ENCODE results near the gene SUMO4.
"Not testable (repeated sequence)": the region's sequence is repeated elsewhere in the genome, so short reads cannot be mapped to it uniquely, and the experiment has no call there.

SUMO4 gene

DNA sequence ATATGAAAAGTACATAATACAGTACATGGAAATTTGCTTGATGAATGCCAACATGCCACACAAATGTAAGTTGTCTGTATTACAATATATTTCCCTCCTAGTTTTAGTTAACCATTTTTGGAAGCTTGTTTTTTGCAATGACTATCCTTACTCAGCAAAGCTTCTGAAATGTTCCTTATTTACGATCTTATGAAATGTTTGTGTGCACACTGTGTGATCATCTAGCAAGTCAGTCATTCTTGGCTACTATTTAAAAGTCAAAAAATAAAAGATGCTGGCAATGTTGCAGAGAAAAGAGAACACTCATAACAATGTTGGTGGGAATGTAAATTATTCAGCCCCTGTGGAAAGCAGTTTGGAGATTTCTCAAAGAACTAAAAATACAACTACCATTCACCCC lies 33.8 kb downstream of the SUMO4 start:
- DNase-seq, result no peak

DNA sequence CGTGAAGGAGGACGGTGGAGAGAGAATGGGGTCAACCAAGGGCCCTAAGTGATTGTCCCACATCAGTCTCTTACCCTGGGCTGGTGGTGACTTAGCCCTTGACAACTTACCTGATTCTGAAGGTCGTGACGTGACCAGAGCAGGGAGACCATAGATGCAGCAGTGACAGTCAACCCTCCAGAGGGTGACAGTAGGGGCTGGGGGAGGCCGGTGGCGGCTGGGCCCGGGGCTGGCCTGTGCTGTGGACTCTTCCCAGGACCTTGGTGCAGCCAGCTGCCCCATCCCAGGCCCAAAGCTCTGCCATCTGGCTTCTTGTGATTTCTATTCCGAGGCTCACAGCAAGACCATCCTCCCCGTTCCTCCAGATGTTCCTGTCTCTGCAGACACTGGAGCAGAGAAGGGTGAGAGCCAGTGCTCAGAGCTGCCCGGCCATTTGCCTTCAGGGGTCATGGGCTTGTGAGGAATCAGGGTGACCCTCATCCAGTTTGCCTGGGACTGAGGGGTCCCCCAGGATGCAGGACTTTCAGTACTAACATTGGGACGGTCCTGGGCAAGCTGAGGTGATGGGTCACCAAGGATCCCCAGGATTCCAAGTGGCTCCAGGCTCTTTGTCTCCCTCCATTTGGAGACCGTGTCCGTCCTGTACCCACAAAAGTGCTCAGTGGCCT lies 36.0 kb downstream of the SUMO4 start:
- no peak for DNase-seq

DNA sequence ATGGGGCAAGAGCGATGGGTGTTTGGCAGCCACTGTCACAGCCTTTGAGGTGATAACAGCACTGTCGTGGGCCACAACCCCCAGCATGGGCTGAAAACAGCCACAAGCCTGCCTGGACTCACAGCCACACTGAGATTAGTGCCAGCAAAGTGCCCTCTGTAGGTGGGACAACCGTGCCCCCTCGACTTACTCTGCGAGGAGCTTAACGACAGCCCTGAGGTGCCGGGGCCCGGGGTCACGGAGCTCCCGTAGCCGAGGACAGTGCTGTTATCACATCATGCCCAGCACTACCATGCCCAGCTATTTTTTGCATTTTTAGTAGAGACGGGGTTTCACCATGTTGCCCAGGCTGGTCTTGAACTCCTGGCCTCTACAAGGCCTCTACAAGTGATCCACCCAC lies 36.6 kb downstream of the SUMO4 start:
- no peak for DNase-seq

DNA sequence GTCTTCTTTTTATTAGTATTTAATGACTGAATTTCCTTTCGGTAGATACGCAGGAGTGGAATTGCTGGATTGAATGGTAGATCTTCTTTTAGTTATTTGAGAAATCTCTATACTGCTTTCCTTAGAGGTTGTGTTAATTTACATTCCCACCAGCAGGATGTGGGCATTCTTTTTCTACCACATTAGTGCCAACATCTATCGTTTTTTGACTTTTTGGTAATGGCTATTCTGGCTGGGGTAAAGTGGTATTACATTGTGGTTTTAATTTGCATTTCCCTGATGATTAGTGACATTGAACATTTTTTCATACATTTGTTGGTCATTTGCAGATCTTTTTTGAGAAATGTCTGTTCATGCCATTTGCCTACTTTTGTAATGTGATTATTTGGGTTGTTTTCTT lies 37.1 kb downstream of the SUMO4 start:
- no peak for DNase-seq

DNA sequence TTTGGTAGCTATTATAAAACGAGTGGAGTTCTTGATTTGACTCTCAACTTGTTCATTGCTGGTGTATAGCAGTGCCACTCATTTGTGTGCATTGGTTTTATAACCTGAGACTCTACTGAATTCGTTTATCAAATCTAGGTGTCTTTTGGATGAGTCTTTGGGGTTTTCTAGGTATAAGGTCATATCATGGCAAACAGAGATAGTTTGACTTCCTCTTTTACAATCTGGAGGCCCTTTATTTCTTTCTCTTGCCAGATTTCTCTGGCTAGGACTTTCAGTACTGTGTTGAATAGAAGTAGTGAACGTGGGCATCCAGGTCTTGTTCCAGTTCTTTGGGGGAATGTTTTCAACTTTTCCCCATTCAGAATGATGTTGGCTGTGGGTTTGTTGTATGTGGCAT lies 38.8 kb downstream of the SUMO4 start:
- DNase-seq, result no peak

DNA sequence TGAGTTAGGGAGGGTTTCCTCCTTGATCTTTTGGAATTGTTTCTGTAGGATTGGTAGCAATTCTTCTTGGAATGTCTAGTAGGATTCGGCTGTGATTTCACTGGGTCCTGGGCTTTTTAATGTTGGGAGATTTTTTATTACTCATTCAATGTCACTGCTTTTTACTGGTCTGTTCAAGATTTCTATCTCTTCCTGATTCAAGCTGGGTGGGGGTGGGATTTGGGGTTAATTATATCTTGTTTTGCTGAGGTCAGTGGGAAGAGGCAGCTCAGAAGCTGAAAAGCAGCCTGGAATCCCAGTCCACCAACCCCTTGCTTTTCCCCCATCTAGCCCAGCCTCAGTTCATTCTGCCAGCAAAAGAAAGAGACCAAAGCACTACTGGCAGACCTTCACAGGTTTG lies 39.6 kb downstream of the SUMO4 start:
- no peak for DNase-seq

DNA sequence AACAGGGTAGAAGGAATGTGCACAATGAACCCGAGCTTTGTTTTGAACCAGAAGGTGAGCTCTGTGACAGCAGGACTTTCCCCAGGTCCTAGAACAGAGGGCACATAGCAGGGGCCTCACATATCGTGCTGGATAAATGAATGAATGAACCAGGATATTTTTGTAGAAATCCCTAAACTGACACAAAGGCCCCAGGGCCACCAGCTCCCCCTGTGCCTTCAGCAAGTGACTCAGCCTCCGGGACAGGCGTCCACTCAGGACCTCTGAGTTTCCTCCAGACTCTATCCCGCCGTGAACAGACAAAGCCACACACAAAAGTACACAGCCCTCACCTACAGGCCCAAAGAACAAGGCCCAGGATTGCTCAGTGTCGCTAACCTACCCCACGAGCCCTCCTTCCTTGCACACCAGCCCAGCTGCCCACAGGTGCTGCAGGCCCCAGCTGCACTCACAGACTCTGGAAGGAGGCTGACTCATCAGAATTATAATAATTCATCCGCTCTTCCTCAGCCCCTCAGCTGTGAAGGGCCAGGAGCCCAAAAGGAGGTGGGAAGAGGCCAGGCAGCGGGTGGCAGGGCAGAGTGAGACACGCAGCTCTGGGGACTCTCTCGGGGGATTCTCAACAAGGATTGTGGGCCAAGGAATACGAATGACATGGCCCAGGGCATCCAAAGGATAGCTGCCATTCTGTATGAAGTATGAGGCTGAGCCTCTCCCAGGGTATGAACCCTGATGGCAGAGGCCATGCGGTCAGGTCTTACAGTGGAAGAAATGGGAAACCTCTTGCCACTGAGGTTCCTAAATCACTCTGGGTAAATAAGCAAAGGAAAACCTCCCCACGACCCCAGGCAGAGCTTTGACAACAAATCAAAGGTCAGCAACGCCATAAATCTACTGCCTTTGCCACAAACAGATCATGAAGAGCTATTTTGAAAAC lies 40.9 kb downstream of the SUMO4 start:
- DNase-seq, result no peak

DNA sequence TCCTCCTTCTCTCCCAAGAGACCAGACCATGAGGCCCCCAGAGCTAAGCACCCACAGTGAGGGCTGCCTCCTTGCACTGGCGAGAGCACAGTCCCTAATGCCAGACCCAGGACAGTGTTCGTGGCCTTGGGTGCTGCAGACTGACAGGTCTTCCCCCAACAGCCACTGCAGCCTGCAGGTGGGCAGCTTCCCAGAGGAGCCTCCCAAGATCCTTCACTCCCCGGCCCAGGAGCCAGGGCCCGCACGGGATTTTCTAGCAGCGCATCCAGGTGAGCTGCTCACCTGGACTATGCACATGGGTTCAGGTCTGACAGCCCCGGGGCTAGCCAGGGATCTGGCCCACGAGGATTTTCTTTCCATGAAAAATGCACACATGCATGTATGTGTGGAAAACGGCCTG lies 41.7 kb downstream of the SUMO4 start:
- DNase-seq, result no peak

DNA sequence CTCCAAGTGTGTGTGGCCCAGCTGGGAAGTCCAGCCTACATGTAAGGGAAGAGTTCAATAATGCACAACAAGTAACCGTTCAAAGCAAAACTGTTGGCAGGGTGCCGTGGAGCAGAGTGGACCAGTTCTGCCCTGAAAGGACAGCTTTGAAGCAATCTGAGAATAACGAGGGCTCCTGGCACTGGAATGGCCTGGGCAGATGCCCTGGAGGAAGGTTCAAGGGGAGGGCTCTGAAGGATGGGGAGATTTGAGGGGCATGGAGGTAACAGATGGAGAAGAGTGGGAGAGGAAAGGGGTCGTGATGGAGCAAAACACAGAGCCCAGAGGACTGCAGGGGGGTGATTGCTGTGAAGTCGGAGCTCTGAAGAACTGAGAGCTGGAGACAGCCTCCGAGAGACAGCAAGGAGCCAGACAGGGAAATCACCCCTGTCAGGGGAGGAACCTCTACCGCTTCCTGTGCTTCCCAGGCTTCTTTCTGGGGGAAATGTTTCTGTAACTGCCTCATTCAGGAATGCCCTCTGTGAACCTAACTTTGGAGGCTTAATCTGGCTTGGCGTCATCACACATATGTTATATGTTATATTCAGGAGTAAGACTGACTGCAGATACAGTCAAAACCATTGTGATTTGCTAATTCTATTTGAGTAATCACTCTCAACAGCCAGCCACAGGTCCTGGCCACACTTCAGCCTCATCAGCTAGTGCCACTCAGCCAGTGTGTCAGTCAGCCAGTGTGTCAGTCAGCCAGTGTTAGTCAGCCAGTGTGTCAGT lies 43.5 kb downstream of the SUMO4 start:
- peak; percentile 24 for DNase-seq

DNA sequence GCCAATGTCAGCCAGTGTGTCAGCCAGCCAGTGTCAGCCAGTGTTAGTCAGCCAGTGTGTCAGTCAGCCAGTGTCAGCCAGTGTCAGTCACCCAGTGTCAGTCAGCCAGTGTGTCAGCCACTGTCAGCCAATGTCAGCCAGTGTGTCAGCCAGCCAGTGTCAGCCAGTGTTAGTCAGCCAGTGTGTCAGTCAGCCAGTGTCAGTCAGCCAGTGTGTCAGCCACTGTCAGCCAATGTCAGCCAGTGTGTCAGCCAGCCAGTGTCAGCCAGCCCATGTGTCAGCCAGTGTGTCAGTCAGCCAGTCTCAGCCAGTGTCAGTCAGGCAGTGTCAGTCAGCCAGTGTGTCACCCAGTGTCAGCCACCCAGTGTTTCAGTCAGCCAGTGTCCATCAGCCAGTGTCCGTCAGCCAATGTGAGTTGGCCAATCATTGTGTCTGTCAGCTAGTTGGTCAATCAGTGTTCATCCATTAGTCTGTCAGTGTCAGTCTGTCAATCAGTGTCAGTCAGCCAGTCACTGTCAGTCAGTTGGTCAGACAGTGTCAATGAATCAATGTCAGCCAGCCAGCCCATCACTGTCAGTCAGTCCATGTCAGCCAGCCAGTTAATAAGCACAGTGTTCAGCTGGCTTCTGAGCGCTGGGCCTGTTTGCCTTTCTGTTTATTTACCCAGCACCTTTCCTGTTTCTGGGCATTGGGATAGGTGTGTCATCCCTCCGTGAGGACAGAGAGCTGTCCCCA lies 44.5 kb downstream of the SUMO4 start:
- not testable (repeated sequence) for DNase-seq

DNA sequence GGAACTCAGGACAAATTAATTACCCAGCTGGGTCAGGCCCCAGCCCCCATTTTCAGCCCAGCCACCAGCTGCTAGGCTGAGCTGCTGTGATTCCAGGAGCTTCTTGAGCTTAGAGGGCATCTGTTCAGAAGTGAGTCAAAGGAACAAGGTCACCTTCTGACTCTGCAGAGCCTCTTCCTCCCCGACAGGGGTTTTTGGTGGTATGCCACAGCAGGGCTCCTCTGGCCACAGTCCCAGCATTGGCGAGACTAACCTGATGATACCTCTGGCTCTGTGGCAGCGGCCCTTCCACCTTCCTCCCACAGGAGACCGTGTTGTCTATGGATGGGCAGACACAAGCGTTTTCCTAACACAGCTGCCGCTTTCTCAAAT lies 45.0 kb downstream of the SUMO4 start:
- peak; percentile 46 for DNase-seq

DNA sequence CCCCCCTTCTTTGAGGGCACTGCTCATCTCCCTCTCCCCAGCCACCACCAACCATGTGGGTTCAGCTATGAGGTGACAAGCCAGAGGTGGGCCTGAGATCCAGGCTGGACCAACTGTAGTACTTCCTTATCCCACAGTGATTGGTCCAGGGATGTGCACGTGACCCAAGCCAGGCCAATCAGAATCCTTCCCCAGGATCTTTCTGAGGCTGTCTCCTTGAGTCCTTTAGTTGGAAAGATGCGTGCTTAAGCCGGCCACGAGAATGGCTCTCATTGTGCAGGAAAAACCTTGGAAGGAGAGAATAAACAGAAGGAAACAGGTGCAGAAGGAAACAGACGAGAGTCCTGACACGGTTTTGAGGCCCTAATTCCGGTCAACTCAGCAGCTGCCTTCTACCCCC lies 45.5 kb downstream of the SUMO4 start:
- no peak for DNase-seq

DNA sequence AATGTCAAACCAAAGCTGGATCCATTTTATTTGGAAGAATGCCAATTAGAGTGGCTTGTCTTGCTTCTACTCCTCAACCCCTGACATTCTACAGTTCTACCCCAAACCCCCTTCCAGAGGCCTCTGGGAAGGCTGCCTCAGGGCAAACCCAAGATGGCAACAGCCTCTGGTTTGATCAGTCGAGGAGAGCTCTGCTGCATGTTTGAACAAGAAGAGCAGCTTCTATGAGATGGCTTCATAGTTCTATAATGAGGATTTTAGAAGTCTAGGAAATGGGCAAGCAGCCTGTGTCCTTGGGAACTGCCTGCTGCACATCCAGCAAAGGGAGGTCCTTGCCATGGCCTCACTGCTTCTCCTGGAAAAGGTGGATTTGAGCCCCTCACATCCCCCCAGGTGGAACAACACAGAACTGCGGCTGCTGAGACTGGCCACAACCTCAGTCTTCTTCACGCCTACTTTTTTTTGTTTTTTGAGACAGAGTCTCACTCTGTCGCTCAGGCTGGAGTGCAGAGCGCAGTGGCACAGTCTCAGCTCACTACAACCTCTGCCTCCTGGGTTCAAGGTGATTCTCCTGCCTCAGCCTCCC lies 46.8 kb downstream of the SUMO4 start:
- DNase-seq, result no peak

DNA sequence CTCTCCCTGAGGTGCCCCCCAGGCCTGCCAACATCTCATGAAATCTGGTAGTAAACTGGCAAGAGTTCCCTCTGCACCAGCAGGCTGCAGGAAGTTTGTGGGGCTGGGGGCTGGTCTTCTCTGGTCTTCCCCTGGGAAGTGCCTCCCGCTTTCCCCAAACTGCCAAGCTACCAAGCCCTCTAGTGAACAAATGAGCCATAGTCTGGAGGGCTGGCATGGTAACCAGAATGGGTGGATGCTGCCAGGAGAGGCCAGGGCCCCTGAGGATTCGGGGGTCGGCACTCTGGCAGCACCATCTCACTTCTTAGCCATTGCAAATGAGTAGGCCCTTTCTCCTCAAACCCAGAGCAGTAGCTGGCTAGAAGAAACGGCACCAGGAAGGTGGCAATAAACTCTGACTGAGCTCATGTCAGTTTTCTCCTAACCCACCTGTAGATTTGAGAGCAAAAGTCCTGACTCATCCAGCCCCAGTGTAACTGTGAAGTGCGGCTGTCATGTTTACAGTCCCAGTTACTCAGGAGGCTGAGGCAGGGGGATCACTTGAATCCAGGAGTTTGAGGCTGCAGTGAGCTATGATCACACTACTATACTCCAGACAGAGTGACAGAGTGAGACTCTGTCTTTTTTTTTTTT lies 48.9 kb downstream of the SUMO4 start:
- no peak for DNase-seq

DNA sequence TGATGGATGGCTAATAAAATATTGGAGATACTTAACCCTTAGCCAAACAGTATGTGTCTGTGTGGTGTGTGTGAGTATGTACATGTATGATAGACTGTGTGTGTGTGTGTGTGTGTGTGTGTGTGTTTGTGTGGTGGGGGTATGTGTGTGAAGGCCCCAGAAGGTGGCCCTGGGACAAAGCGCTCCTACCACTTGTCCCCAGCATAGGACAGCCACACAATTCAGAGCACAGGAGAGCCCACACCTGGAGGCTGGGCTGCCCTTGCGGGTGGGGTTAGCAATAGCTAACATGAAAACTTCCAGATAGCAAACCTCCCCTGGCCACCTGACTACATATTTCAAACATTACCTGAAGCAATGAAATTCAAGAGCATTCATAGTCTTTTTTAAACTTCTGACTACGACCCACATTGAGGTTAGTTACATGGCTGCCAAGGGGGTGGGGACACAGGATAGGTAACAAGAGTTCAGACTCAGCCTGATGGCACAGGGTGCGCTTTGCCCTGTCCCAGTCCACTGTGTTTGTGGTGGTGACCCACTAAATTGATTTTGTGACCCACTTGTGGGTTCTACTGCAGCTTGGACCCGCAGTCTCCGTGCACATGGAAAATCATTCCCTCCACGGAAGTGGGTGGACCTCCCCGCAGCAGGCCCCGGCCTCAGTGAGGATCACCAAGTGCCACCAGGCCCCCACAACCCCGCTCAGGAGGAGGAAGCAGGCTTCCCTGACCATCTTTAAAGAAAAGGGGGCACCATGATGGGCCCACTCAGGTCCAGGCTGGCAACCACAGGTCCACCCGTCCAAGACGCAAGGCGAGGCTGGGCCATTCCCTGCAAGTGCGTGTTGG lies 50.0 kb downstream of the SUMO4 start:
- DNase-seq, result no peak

All from activated CD4-positive, alpha-beta T cell treated with anti-CD3 and anti-CD28 coated beads, Interleukin-2, amount 50 U/mL, for 16 hours (primary cell).